GM18907 (cell line): ENCODE measurements around the gene VPS25.
"Not testable (repeated sequence)": the region's sequence is repeated elsewhere in the genome, so short reads cannot be mapped to it uniquely, and the experiment has no call there.

Source experiments
- ATAC-seq: cut with Tn5 transposase; IDR thresholded peaks from one replicate; pipeline ENCODE4 v1.9.1; 2021; ENCODE audit warnings: mild to moderate bottlenecking, moderate library complexity; ENCODE audit not compliant: unreplicated experiment

Gene VPS25

DNA sequence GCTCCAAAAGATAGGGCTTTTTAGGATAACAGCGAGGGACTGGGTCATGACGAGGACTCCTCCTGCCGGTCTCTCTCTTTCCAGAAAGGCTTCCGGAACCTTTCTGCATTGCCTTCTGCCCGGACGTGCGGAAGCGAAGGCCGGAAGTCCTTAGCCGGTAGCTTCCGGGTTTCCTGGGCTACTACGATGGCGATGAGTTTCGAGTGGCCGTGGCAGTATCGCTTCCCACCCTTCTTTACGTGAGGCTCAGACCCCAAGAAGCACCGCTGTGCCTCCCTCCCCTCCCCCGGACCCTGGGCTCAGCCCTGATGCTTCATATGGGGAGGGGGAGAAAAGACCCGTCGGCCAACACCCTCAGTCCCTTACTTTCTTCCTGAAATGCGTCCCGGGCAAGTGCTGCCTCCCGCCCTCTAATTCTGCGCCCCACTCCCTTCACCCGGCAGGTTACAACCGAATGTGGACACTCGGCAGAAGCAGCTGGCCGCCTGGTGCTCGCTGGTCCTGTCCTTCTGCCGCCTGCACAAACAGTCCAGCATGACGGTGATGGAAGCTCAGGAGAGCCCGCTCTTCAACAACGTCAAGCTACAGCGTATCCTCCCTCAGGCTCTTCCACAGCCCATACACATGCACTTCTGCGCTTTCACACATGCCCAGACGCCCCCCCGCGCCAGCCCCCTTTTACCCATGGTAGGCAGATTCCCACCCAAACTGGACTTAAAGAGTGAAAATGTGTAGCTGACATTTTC, at the start of gene VPS25:
VPS25 (plus strand) TSS at position 160 of the 746 bp plus-strand sequence; CDS start at position 187, 27 bp downstream.
- peak; percentile 63 for ATAC-seq

DNA sequence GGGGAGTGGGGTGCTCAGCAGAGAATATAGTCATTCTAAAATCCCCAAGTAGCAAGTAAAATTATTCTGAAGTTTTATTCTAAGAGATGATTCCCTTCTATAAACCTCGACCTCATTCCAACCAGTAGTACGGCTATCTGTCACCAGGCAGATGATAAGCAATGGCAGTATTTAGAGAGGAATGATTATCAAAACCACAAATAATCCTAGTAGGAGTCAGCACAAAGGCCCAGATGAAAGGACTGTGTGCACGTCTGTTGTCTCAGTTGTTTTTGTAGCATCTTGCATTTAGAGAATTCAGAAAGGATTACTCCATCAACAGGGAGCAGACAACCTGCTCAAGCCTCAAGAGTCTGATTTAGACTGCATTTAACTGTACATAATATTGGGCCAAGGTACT, 49.6 kb upstream of the VPS25 start:
- ATAC-seq: no peak

DNA sequence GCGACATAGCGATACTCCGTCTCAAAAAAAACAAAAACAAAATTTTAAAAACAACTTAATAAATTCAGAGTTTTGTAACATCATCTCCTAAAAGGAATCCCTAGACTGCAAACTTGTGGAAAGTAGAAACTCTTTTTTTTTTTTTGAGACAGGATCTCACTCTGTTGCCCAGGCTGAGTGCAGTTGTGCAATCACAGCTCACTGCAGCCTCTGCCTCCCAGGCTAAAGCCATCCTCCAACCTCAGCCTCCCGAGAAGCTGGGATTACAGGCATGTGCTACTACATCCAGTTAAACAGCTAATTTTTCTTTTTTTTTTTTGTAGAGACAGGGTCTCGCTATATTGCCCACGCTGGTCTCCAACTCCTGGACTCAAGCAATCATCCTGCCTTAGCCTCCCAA, 48.1 kb upstream of the VPS25 start:
- no peak for ATAC-seq

DNA sequence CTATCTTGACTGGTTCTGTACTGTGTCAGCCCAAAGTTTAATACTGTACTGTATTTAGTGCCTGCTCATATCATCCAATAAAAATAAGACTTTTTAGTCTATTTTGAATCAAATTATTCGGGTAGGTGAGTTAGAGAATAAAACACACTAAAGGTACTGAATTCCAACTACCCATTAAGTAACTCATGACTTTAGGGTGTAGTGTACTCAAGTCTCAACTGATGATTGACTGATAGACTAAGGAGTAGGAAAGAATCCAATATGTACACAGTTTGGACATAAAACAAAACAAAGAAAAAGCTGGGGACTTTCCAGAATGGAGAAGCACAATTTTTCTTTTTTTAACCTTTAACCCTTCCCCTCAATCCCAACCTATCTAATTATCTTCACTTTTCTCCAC, 32.5 kb upstream of the VPS25 start:
- ATAC-seq: no peak

DNA sequence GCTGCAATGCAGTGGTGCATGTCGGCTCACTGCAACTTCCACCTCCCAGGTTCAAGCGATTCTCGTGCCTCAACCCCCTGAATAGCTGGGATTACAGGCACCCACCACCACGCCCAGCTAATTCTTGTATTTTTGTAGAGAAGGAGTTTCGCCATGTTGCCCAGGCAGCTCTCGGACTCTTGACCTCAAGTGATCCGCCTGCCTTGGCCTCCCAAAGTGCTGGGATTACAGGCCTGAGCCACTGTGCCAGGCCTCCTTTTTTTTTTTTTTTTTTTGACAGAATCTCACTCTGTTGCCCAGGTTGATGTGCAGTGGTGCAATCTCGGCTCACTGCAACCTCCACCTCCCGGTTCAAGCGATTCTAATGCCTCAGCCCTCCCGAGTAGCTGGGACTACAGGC, 30.3 kb upstream of the VPS25 start:
- ATAC-seq: not testable (repeated sequence)

DNA sequence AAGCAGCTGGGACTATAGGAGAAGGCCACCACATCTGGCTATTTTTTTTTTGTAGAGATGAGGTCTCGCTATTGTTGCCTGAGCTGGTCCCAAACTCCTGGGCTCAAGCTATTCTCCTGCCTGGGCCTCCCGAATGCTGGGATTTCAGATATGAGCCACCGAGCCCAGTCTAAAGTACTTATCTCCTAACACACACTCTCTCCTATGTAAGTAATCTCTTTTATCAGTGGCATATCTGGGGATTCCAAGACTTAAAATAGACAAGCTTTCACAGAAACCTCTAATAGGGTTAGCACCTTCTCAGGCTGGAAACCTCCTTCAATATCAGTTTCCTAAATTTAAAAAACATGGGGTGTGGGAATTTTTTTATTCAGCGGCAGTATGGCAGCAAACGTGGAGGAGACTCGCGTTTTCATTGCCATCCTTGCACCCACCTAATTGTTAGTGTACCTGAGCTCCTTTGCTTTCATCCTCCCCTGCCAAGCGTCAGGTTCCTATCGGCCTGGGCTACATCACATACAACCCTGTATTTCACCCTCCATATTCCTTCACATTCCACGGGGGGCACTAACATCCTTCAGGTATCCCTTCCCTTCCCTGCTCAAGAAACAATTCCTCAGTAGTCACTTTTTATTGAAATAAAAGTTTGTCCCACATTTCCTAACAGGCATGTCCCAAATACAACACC, 29.5 kb upstream of the VPS25 start:
- ATAC-seq: no peak

DNA sequence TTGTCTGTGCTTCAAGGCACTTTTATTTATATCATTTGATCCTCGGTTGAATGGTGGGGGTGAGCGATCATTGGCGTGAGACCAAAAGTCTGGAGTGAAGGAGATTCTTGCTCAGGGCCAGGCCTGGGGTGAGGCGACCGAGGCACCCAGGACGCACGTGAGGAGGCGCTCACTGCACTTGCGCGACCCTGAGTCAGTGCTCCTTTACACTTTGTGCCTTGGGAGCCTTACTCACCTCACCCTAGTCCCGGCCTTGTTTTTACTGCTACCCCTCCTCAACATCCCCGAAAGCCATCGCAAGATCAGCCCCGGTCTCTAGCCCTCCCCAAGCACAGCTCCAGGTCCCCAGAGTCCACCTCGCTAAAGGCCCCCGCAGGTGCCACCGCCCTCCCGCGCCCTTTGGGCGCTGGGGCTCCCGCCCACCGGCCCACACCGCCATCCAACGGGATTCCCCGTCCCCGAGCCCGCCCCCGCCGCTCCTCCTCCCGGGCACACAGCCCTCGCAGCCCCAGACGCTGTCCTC, 28.9 kb upstream of the VPS25 start:
- peak; percentile 59 for ATAC-seq

DNA sequence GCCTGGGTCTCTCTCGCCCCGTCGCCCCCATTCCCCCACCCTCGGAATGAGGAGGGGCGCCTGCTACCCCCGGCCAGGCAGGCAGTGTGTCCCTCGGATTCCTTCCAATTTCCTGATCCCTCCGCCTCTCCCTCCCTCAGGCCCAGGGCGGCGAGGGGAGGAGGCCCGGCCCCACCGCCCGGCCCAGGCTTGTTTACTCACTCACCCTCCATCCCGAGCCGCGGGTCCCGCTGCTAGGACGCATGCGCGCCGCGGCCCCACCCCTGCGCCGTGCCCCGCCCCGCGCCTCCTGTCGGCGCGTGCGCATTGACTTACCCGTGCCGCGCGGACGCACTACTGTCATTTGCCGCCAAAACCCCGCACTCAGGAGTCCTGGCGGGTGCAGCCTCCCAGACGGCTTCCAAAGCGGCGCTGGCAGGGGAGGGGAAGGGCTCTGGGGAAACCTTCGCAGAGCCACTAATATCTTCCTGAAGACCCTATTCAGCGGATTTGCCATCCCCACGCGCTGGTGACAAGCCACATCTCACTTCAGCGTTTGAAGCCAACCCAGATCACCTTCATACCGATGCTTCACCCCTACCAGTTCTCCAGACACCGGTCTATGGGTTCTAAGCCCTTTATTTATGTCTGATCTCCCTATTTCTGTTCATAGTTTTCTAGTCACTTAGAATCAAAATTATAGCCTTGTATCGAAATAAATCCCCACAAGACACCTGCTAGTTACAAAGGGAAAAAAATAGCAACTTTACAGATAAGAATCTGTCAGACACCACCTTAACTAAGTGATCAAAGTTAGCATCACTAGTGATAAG, 28.2 kb upstream of the VPS25 start, which contains the start of gene EZH1:
EZH1 (minus strand) TSS at position 235 of the 812 bp plus-strand sequence. CDS start 16,099 bp downstream, outside the sequence.
- peak; percentile 73 for ATAC-seq

DNA sequence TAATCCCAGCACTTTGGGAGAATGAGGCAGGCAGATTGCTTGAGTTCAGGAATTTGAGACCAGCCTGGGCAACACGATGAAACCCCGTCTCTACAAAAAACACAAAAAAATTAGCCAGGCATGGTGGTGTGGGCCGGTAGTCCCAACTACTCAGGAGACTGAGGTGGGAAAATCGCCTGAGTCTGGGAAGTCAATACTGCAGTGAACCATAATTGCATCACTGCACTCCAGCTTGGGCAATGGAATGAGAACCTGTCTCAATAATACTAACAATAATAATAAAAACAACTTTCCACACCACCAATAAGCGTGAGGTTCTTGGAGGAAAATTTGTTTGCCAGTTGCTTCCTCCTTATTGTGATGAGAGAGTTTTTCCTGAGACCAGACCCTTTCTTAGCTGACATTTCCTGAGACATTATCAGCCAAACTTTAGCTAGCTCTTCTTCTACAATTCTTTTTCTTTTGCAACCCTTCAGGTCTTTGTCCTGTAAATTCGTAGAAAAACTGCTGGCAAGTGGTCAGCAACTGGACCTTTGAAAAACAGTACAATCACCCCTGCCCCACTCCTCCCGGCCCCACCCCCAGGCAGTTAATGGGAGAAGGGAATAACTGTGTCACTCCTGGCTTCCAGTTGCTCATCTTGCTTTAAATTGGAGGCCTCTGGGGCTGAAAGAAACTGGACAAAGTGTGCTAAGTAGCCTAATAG, 24.9 kb upstream of the VPS25 start:
- ATAC-seq: no peak

DNA sequence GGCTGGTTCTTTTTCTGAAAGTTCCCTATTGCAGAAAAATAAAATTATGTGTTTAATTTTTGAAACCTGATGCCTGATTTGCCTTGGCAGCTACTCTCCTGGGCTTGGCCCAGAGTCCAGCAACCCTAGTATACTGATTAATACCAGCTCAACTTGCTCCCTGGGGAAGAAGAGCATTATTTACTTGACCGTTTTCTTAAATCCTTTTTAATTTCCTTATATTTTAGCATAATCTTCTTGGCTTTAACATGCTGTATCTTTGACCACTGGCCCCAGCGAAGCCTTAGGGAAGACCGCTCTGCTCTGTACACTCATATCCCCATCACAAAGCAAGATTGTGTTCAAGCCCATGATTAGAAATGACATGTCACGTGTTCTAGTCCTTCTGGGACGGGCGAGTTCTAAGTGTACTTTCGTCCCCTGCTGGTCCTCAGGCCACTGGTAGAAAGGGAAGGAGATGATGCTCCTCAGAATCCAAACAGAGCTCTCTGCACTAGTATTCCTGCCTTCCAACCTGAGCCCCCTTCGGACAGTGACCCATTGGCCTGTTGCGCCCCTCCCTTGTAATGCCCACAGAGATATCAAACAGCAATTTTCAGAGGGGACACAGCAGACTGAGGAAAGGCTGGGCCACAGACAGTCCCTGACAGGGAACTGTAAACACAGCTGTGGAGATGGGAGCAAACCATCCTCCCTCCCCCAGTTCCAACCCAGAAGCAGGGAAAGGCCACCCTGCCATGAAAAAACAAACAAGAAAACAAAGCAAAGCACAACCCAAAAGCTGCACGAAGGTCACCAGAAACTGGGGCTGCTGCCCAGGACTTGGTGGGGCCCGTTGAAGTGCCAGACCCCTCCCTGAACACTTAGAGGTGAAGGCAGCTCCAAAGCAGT, 24.1 kb upstream of the VPS25 start:
- no peak for ATAC-seq

DNA sequence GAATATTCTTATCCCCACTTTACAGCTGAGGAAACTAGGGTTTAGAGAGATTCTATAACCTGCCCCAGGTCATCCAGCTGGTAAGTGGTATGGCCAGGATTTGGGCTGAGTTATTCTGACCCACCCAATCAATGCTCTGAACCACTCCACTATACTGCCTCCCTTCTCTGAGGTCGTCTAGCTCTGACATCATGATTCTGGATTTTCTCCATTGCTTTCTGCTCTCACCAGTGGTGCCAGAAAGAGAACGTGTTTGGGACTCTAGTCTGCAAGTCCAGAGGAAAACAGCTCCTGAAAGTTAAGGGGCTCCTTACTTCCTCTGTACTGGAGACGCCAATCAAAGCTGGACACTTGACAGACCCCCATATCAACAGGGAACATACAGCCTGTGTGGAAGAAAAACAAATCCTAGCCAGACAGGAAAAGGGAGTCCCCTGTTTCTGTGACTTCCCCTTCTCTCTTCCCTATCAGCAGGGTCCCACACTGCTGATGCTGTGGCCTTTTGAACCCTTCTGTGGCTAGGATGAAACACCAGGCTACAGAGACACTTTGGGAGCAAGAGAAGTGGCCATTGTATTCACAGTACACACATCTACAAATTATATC, 22.4 kb upstream of the VPS25 start:
- no peak for ATAC-seq

DNA sequence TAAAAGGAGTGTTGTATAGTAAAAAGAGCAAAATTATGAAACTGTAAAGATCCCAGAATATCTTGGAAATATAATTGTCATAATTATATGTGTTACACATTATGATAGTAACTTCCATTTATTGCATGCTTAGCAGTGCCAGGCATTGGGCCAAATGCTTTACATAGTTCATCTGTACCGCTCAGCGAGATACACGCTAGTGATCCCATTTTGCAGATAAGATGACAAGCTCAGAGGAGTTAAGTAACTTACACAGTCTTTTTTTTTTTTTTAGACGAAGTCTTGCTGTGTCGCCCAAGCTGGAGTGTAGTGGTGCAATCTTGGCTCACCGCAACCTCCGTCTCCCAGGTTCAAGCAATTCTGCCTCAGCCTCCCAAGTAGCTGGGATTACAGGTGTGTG, 21.6 kb upstream of the VPS25 start:
- no peak for ATAC-seq

DNA sequence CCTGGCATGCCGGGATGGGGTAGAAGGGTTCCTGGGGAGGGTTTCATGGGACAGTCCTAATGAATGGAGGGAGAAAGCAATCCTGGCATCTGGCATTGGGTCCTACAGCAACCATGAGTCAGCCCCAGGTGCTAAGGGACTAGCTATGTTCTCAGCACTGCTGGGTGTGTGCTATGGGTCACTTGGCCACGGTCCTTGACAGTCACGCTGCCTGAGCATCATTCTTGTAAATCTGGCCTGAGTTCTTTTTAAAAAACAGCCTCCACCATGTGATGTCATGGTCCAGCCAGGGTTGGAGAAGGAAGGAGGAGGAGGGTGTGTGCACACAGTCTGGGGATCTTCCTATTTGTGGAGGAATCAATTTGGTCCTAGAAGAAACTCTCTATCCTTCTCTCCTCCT, 18.5 kb upstream of the VPS25 start:
- no peak for ATAC-seq

DNA sequence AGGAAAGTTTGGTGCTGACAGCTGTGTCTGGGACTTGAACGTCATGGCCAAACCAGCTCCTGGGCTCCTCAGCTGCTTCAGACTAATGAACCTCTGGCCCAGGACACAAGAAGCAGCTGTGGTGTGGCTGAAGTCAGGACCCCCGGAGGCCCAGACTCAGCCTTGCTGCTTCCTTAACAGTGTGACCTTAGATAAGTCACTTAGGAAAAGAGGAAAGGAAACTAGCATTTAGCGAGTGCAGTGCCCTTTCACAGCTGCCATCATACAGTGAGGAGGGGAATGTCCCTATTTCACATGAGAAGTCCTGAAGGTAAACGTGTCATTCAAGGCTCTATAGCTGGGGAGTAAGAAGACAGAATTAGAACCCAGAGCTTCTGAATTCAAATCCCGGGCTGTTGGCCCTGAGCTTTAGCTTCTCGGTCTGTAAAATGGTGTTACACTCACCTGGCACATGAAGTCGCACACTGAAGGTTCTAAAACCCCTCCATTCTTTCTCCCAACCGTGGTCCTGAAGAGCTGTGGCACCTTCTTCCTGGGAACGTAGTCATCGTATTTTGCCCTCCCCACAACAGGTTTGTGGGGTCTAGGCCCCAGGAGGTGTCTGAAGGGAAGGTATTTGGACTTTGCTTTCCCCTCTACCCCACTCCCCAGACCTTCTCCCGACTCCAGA, 13.1 kb upstream of the VPS25 start:
- ATAC-seq: no peak

DNA sequence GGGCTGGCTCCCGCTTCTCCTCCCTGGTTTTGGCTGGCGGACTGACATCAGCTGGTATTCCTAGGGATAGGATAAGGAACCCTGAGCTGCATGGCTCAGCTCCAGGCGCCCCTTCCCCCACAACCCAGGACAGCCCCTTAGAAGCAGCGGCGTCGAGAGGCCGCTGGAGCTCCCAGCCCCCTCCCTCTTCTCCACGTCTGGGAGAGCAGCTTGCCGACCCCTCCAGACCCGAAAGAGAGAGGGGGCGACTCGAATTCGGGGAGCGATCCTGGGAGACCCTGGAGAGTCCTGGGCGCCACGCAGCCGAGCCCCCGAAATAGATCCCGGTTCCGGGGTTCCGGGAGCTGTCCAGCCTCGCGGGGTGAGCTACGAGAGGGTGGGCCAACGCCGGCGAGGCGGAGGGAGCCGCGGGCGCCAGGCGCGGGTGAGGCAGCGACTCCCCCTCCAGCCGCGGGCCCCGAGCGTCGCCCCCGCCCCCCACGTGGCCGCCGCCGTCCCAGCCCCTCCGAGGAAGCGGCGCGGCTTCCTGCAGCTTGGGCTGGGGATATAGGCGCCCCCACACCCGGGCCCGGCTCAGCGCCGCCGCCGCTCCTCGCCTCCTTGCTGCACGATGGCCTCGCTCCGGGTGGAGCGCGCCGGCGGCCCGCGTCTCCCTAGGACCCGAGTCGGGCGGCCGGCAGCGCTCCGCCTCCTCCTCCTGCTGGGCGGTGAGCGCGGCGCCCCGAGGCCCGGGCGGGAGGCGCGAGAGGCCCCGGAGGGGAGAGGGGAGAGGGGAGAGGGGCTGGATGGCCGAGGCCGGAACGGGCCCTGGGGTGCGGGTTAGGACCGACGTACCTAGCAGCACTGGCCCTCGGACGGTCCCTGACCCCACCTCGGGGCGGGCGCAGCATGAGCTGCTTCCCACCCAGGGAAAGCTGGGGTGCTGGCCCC, 12.3 kb upstream of the VPS25 start, which contains the start of gene RAMP2:
RAMP2 (plus strand) TSS at position 576 of the 930 bp plus-strand sequence; CDS start at position 611, 35 bp downstream.
- ATAC-seq: no peak

DNA sequence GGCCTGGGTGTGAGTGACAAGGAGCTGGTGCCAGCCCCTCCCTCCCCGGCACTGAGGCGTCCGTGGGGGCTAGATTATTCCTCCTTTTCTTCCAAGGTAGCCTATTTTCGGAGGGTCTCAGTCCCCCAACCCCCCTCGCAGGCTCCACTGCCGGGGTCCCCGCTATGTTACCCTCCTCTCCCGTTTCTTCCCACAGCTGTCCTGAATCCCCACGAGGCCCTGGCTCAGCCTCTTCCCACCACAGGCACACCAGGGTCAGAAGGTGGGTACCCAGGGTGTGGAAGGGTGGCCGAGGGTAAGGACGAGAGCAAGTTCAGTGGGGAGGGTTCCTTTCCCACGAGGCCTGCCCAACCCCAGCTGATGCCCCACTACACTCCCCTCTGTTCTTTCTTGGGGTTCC, 11.6 kb upstream of the VPS25 start:
- no peak for ATAC-seq

DNA sequence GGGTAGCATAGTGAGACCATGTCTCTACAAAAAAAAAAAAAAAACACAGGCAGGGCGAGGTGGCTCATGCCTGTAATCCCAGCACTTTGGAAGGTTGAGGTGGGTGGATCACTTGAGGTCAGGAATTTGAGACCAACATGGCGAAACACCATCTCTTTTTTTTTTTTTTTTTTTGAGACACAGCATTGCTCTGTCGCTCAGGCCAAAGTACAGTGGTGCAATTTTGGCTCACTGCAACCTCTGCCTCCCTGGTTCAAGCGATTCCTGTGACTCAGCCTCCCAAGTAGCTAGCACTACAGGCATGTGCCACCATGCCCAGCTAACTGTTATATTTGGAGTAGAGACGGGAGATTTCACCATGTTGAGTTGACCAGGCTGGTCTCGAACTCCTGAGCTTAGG, 7.1 kb upstream of the VPS25 start:
- ATAC-seq: no peak

DNA sequence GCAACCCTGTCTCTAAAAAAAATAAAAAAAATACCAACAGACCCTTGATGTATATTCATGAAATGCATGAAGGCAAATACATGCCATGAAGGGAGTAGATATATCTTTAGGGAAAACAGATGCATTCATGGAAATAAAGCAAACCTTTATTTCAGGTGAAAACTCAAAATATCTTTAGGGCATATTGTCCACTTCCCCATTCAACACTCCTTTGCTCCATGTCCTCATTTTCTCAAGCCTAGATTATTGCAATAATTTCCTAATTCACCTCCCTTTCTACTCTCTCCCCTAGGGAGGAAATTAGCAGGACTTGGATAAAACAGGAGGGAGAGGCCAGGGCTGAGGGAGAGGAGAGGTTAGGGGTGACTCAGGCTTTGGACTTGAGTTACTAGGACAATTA, 5.7 kb upstream of the VPS25 start:
- ATAC-seq: no peak
